Mesenchymal stem cell (in vitro differentiated cells and primary cell): ENCODE results near the gene CDRT4.

ENCODE experiments used
- DNase-seq: peaks from one replicate; pipeline ENCODE4 v3.0.0-alpha.2; 2013
- H2AFZ ChIP-seq: one replicate; pipeline ENCODE4 v1.6.1; 2013; ENCODE audit warnings: low read depth, mild to moderate bottlenecking, control low read depth, inconsistent platforms, low read length, moderate library complexity
- H2AK5ac ChIP-seq: 2 replicates; pipeline ENCODE4 v1.6.1; 2013; ENCODE audit warnings: low read length, moderate library complexity, mild to moderate bottlenecking, inconsistent platforms; ENCODE audit not compliant: severe bottlenecking
- H2BK120ac ChIP-seq: one replicate; pipeline ENCODE4 v1.6.1; 2013; ENCODE audit warnings: low read depth, mild to moderate bottlenecking, inconsistent platforms, low read length, moderate library complexity
- H2BK12ac ChIP-seq, 2 experiments: one replicate each; pipeline ENCODE4 v1.6.1; 2013; ENCODE audit warnings: inconsistent platforms in 2 of 2, low read length in 2 of 2, mild to moderate bottlenecking in 2 of 2, moderate library complexity in 2 of 2, control low read depth in 1 of 2
- H2BK15ac ChIP-seq: one replicate; pipeline ENCODE4 v1.6.1; 2013; ENCODE audit warnings: mild to moderate bottlenecking, low read depth, inconsistent platforms; ENCODE audit not compliant: poor library complexity, severe bottlenecking
- H2BK5ac ChIP-seq: 2 replicates; pipeline ENCODE4 v1.6.1; 2013; ENCODE audit warnings: low read depth, mild to moderate bottlenecking, low read length, control low read depth, inconsistent platforms; ENCODE audit not compliant: poor library complexity, severe bottlenecking
- H3K14ac ChIP-seq, 2 experiments: one replicate each; pipeline ENCODE4 v1.6.1; 2013; ENCODE audit warnings: inconsistent platforms in 2 of 2, low read length in 2 of 2, control low read depth in 1 of 2, mild to moderate bottlenecking in 1 of 2, moderate library complexity in 1 of 2
- H3K18ac ChIP-seq, 2 experiments: one replicate each; pipeline ENCODE4 v1.6.1; 2013; ENCODE audit warnings: inconsistent platforms in 2 of 2, low read length in 2 of 2, control low read depth in 1 of 2, low read depth in 1 of 2, mild to moderate bottlenecking in 1 of 2
- H3K23ac ChIP-seq, 2 experiments: one replicate each; pipeline ENCODE4 v1.6.1; 2013; ENCODE audit warnings: inconsistent platforms in 2 of 2, low read length in 2 of 2, mild to moderate bottlenecking in 2 of 2, moderate library complexity in 2 of 2, control low read depth in 1 of 2
- H3K27ac ChIP-seq: 2 replicates; pipeline ENCODE4 v1.5.1; 2013; ENCODE audit warnings: mild to moderate bottlenecking, moderate library complexity, low read length, control low read depth, inconsistent platforms; ENCODE audit not compliant: poor library complexity, severe bottlenecking
- H3K27me3 ChIP-seq, 2 experiments: 2 replicates each; pipeline versions ENCODE4 v1.6.1 to v1.7.0; 2013; ENCODE audit warnings: low read length in 2 of 2, mild to moderate bottlenecking in 2 of 2, moderate library complexity in 2 of 2, control low read depth in 1 of 2, inconsistent platforms in 1 of 2; ENCODE audit not compliant: control insufficient read depth in 1 of 2, insufficient read depth in 1 of 2
- H3K36me3 ChIP-seq, 2 experiments: 2 replicates each; pipeline versions ENCODE4 v1.6.1 to v1.7.0; 2013; ENCODE audit warnings: low read length in 2 of 2, control low read depth in 1 of 2, inconsistent platforms in 1 of 2, low read depth in 1 of 2, mild to moderate bottlenecking in 1 of 2; ENCODE audit not compliant: insufficient read depth in 2 of 2, control insufficient read depth in 1 of 2
- H3K4ac ChIP-seq, 2 experiments: one replicate each; pipeline ENCODE4 v1.6.1; 2013; ENCODE audit warnings: inconsistent platforms in 2 of 2, low read length in 2 of 2, mild to moderate bottlenecking in 2 of 2, moderate library complexity in 2 of 2, control low read depth in 1 of 2, low read depth in 1 of 2
- H3K4me1 ChIP-seq: 2 replicates; pipeline ENCODE4 v1.6.1; 2013; ENCODE audit warnings: low read depth, low read length, control low read depth; ENCODE audit not compliant: control insufficient read depth, insufficient read depth
- H3K4me2 ChIP-seq: 2 replicates; pipeline ENCODE4 v1.6.1; 2013; ENCODE audit warnings: low read length, mild to moderate bottlenecking, inconsistent platforms; ENCODE audit not compliant: poor library complexity, severe bottlenecking
- H3K4me3 ChIP-seq, 2 experiments: 2 replicates each; pipeline versions ENCODE4 v1.5.1 to v1.7.0; 2013; ENCODE audit warnings: low read length in 2 of 2, mild to moderate bottlenecking in 2 of 2, control low read depth in 1 of 2, low read depth in 1 of 2; ENCODE audit not compliant: insufficient read depth in 1 of 2
- H3K79me1 ChIP-seq: replicated peaks from 2 replicates; pipeline ENCODE4 v1.6.1; 2013; ENCODE audit warnings: mild to moderate bottlenecking, control low read depth, low read length, inconsistent platforms; ENCODE audit not compliant: poor library complexity, severe bottlenecking
- H3K9ac ChIP-seq: 2 replicates; pipeline ENCODE4 v1.7.0; 2013; ENCODE audit warnings: mild to moderate bottlenecking, low read length, moderate library complexity
- H3K9me3 ChIP-seq: 2 replicates; pipeline ENCODE4 v1.7.0; 2013; ENCODE audit warnings: mild to moderate bottlenecking, low read length; ENCODE audit not compliant: control insufficient read depth
- H4K8ac ChIP-seq: one replicate; pipeline ENCODE4 v1.6.1; 2013; ENCODE audit warnings: inconsistent platforms, mild to moderate bottlenecking, low read length, moderate library complexity
- H4K91ac ChIP-seq: one replicate; pipeline ENCODE4 v1.6.1; 2013; ENCODE audit warnings: mild to moderate bottlenecking, low read length, inconsistent platforms
- WGBS: methylation state at CpG from one replicate; pipeline ENCODE4 v1.1.7; 2013; ENCODE audit warnings: mixed read lengths; 5-methylcytosine and 5-hydroxymethylcytosine counted together

Gene CDRT4

GRCh38 chr17:15403276-15403939 lies 64.0 kb downstream of the CDRT4 start:
- no peak overlapping the region for H2BK5ac ChIP-seq
- 96% methylated on average over 3 of the region's 3 CpGs for WGBS
- no peak overlapping the region for H3K4me3 ChIP-seq
- H3K9me3 ChIP-seq, result no peaks in the 10 kb centered on the region
- H4K8ac ChIP-seq, result no peak overlapping the region
- no peak overlapping the region for H2BK12ac ChIP-seq
- no peaks in the 10 kb centered on the region for H3K36me3 ChIP-seq
- peak overlapping the region in 1 of 2 experiments; percentile 58 for H3K14ac ChIP-seq
- no peak overlapping the region for H3K18ac ChIP-seq
- no peak overlapping the region for H2BK120ac ChIP-seq
- no peak overlapping the region for H3K27ac ChIP-seq
- no peak overlapping the region for H4K91ac ChIP-seq
- no peaks in the 10 kb centered on the region for H3K79me1 ChIP-seq
- no peaks in the 10 kb centered on the region for H3K27me3 ChIP-seq
- no peak overlapping the region for H3K4ac ChIP-seq
- no peak overlapping the region for H2BK15ac ChIP-seq
- no peak overlapping the region for H2AK5ac ChIP-seq
- H3K4me1 ChIP-seq, result peaks cover 10% of the 10 kb centered on the region
- no peak for DNase-seq
- no peak overlapping the region for H3K4me2 ChIP-seq
- no peak overlapping the region for H3K9ac ChIP-seq
- no peak overlapping the region for H2AFZ ChIP-seq
- H3K23ac ChIP-seq, result no peak overlapping the region

DNA sequence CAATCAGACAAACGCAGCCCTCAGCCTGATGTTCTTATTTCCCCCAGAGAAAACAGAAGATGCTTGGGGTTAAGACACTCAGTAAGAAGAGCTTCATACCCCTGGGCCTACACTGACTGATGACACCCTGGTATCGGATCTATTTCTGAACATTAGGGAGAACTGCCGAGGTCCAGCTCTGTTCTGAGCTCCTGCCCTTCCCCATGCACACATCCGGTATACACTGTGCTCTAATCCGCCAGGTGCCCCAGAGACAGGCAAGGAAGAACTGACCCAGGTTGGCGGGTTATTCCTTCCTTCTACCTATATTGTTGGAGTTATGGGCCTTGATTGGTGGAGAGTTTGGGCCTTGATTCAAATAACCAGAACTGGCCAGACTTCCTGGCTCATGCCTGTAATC lies 68.0 kb downstream of the CDRT4 start:
- Histone ChIP-seq H3K18ac (peak overlapping the region; percentile 6 to 71), H3K27ac (no peak overlapping the region), H3K9ac (no peak overlapping the region), H2AK5ac (no peak overlapping the region), H3K4me2 (no peak overlapping the region), H3K23ac (no peak overlapping the region), H3K4ac (peak overlapping the region; percentile 29 to 69), H4K8ac (no peak overlapping the region), H2BK5ac (no peak overlapping the region), H3K79me1 (no peaks in the 10 kb centered on the region), H3K4me3 (no peak overlapping the region), H3K36me3 (no peaks in the 10 kb centered on the region), H2BK120ac (no peak overlapping the region), H2BK15ac (no peak overlapping the region), H2AFZ (no peak overlapping the region), H3K9me3 (no peaks in the 10 kb centered on the region), H3K4me1 (peaks cover 8% of the 10 kb centered on the region), H3K27me3 (no peaks in the 10 kb centered on the region), H2BK12ac (peak overlapping the region; percentile 38 to 59), H3K14ac (no peak overlapping the region), H4K91ac (no peak overlapping the region)
- 89% methylated on average over 6 of the region's 6 CpGs for WGBS
- no peak for DNase-seq

- no peak overlapping the region for H2AK5ac ChIP-seq
- peak overlapping the region; percentile 36 for H2AFZ ChIP-seq
- peaks cover 8% of the 10 kb centered on the region for H3K4me1 ChIP-seq
- H2BK5ac ChIP-seq, result no peak overlapping the region
- H3K14ac ChIP-seq, result no peak overlapping the region
- no peaks in the 10 kb centered on the region for H3K36me3 ChIP-seq
- peak overlapping the region; percentile 53 to 69 for H3K4ac ChIP-seq
- H2BK120ac ChIP-seq, result no peak overlapping the region
- H3K27me3 ChIP-seq, result no peaks in the 10 kb centered on the region
- peak overlapping the region; percentile 13 for H3K9ac ChIP-seq
- no peaks in the 10 kb centered on the region for H3K9me3 ChIP-seq
- peak overlapping the region in 1 of 2 experiments; percentile 9 for H3K4me3 ChIP-seq
- 7% methylated on average over 5 of the region's 5 CpGs for WGBS
- no peak overlapping the region for H3K23ac ChIP-seq
- peak overlapping the region; percentile 46 to 59 for H2BK12ac ChIP-seq
- no peak overlapping the region for H3K4me2 ChIP-seq
- H2BK15ac ChIP-seq, result no peak overlapping the region
- peak; percentile 83 for DNase-seq
- H4K91ac ChIP-seq, result peak overlapping the region; percentile 6
- H3K79me1 ChIP-seq, result no peaks in the 10 kb centered on the region
- H4K8ac ChIP-seq, result peak overlapping the region; percentile 4
- H3K27ac ChIP-seq, result no peak overlapping the region
- H3K18ac ChIP-seq, result peak overlapping the region; percentile 10 to 71
Observed at GRCh38 chr17:15398736-15399331, 68.6 kb downstream of the CDRT4 start.

DNA sequence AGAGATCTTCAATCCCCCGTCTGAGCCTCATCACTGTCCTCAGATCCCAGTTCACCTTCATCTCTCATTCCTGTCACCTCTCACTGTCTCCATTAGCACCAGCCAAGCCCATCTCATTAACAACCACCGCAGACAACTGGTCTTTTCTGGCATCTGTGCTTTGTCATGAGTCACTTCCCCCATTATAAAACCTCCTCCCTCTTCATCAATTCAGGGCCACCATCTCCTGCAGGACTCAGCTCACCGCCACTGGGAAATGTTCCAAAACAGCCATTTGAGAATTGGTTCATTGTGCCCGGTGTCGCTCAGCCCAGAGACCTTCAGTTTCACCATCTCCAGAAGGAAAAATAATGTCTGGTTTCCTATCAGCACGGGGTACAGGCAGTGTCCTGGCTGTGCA lies 69.1 kb downstream of the CDRT4 start:
- peak overlapping the region; percentile 37 to 56 for H2BK12ac ChIP-seq
- no peak overlapping the region for H3K4ac ChIP-seq
- H4K8ac ChIP-seq, result peak overlapping the region; percentile 74
- no peaks in the 10 kb centered on the region for H3K9me3 ChIP-seq
- H4K91ac ChIP-seq, result peak overlapping the region; percentile 88
- H3K27me3 ChIP-seq, result no peaks in the 10 kb centered on the region
- no peak overlapping the region for H2AK5ac ChIP-seq
- H3K4me3 ChIP-seq, result peak overlapping the region in 1 of 2 experiments; percentile 9
- no peak overlapping the region for H3K14ac ChIP-seq
- H3K4me2 ChIP-seq, result no peak overlapping the region
- H3K23ac ChIP-seq, result no peak overlapping the region
- no peak overlapping the region for H2BK120ac ChIP-seq
- peak overlapping the region; percentile 64 to 71 for H3K18ac ChIP-seq
- no peak overlapping the region for H3K9ac ChIP-seq
- peaks cover 8% of the 10 kb centered on the region for H3K4me1 ChIP-seq
- no peaks in the 10 kb centered on the region for H3K36me3 ChIP-seq
- 10% methylated on average over 3 of the region's 6 CpGs for WGBS
- DNase-seq, result peak; percentile 61
- no peak overlapping the region for H2AFZ ChIP-seq
- H3K79me1 ChIP-seq, result no peaks in the 10 kb centered on the region
- no peak overlapping the region for H2BK15ac ChIP-seq
- H2BK5ac ChIP-seq, result no peak overlapping the region
- no peak overlapping the region for H3K27ac ChIP-seq
